Measurements from ENCODE around the gene G6PC2.
"Not testable (repeated sequence)": the region's sequence is repeated elsewhere in the genome, so short reads cannot be mapped to it uniquely, and the experiment has no call there.

The G6PC2 gene, protein sequence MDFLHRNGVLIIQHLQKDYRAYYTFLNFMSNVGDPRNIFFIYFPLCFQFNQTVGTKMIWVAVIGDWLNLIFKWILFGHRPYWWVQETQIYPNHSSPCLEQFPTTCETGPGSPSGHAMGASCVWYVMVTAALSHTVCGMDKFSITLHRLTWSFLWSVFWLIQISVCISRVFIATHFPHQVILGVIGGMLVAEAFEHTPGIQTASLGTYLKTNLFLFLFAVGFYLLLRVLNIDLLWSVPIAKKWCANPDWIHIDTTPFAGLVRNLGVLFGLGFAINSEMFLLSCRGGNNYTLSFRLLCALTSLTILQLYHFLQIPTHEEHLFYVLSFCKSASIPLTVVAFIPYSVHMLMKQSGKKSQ

DNA sequence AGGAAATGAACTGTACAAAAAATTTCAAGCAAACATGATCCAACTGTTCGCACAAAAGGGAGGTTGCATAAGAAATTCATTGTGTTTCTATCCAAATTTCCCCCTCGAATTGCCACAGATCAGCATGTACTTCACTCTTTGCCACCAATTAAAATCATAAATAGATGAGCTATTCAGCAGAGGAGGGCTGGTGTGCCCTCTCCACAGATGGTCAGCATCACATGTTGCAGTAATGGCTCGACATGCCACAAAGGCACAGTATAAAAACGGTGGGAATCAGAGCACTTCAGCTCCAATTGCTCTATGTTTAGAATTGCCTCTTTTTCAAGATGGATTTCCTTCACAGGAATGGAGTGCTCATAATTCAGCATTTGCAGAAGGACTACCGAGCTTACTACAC lies at the start of gene G6PC2:
Gene G6PC2 (plus strand): TSS at position 289 of the 400 bp plus-strand sequence. CDS start 41 bp downstream, at position 330.
- DNase-seq: peak in 1 of 2 experiments; percentile 24

DNA sequence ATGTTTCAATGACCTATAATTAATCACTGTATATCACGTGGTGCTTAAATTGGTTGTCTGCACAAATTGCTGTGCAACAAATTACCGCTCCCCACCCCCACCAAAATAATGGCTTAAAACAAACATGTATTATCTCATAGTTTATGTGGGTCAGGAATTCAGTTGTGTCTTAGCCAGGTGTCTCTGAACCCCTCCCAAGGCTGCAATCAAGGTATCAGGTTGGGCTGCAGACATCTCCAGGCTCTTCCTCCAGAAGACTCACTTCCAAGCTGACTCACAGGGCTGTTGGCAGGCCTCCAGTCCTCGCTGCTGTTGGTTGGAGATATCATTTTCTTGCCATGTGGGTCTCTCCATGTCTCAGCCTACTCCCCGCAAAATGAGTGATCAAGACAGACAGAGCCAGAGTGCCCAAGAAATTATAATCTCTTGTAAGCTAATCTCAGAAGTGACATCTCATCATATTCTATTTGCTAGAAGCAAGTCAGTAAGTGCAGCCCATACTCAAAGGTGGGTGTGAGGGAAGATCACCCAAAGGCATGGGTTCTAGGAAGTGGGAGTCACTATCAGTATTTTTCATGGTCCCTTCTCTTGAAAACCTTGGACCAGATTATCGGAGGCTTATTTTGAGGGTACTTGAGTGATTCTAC lies 49.3 kb upstream of the G6PC2 start:
- DNase-seq: peak; percentile 8 to 22

DNA sequence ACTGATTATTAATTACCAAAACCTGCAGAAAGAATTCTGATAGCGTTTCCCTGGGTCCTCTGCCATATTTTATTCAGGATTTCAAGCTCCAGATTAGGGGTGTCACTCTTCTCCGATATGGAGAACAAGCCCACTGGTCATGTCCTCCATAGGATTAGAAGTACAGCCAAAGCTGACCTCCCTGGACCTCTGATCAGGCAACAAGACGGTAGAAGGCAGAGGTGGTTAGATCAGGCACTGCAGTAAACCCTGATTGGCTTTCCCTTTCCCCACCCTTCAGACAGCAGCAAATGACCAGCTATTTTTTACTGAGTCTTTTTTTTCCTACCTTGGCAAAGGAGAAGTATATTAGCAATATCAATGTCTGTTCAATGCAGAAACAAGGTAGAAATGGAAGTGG lies 48.6 kb upstream of the G6PC2 start:
- DNase-seq: no peak

DNA sequence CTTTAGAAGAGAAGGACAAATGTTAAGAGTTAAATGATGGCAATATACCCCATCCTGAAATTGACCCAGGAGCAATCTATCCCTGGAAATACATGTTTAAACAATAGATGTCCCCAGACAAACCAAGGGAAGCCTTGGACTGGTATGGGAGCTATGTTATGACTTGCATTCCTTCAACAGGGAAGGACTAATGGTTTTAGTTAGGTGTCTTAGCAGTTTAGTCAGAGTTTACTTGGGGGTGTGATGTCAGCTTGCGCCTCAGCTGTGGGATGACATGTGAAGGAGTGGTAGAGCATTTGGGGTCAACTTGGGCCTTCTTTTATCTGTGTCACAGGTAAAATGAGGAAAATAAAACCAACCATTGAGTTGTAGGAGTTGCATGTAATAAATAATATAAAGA lies 47.6 kb upstream of the G6PC2 start:
- DNase-seq: no peak

DNA sequence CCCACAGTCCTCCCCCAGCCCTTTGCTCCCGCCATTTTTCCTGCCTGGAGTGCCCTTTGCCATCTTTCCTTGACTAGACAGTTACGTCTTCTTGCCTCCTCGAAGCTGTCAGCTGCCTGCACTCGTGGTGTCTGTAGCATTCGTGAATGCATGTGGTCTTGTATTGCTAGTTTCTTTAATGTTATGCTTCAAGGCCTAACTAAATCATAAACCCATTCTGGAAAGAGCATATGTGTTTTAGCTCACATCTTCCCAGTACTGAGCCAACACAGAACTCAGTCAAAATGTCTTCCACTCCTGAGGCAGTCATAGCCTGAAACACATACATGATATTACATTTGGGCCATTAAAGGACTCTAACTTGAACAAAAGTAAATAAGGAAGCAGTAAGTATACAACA lies 46.4 kb upstream of the G6PC2 start:
- no peak for DNase-seq

DNA sequence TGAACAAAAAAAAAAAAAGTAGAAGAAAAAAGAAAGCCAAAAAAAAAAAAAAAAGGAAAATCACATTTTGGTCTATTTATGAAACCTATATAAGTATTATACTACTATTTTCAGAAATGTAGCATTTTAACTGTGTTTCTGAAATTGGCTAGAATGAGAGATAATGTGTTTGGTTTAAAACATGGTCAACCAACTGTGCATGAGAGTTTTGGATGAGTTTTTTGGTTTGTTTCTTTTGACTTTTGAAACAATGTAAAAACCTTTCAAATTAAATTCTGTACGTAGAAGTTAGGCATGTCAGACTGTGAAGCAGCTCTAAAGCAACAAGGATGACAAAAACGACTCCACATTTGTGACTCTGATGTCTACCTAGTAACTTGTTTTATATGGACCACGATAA lies 45.5 kb upstream of the G6PC2 start:
- no peak for DNase-seq

DNA sequence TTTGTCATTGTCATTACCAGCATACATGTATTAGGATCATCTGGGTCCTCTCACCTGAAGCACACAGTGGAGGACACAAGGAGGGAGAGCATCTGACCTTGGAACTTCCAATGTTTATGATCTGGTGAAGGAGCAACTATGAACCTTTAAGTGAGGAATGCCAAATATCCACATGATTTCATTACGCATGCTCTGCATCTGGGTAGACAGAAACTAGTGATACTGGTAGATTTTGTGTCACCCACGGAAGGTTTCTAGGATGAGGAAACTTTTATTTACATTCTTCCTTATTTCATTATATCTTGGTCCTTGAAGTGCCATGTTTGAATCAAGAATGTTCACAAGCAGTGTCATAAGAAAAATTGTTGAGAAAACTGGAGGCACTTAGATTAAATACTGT lies 42.9 kb upstream of the G6PC2 start:
- DNase-seq: no peak

DNA sequence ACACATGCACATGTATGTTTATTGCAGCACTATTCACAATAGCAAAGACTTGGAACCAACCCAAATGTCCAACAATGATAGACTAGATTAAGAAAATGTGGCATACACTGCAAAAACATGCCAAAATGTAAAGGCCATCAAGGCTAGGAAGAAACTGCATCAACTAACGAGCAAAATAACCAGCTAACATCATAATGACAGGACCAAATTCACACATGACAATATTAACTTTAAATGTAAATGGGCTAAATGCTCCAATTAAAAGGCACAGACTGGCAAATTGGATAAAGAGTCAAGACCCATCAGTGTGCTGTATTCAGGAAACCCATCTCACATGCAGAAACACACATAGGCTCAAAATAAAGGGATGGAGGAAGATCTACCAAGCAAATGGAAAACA lies 33.9 kb upstream of the G6PC2 start:
- not testable (repeated sequence) for DNase-seq

DNA sequence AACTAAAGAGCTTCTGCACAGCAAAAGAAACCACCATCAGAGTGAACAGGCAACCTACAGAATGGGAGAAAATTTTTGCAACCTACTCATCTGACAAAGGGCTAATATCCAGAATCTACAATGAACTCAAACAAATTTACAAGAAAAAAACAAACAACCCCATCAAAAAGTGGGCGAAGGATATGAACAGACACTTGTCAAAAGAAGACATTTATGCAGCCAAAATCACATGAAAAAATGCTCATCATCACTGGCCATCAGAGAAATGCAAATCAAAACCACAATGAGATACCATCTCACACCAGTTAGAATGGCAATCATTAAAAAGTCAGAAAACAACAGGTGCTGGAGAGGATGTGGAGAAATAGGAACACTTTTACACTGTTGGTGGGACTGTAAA lies 30.7 kb upstream of the G6PC2 start:
- DNase-seq: not testable (repeated sequence)

DNA sequence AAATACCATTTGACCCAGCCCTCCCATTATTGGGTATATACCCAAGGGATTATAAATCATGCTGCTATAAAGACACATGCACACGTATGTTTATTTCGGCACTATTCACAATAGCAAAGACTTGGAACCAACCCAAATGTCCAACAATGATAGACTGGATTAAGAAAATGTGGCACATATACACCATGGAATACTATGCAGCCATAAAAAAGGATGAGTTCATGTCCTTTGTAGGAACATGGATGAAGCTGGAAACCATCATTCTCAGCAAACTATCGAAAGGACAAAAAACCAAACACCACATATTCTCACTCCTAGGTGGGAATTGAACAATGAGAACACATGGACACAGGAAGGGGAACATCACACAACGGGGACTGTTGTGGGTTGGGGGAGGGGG lies 30.3 kb upstream of the G6PC2 start:
- DNase-seq: not testable (repeated sequence)

DNA sequence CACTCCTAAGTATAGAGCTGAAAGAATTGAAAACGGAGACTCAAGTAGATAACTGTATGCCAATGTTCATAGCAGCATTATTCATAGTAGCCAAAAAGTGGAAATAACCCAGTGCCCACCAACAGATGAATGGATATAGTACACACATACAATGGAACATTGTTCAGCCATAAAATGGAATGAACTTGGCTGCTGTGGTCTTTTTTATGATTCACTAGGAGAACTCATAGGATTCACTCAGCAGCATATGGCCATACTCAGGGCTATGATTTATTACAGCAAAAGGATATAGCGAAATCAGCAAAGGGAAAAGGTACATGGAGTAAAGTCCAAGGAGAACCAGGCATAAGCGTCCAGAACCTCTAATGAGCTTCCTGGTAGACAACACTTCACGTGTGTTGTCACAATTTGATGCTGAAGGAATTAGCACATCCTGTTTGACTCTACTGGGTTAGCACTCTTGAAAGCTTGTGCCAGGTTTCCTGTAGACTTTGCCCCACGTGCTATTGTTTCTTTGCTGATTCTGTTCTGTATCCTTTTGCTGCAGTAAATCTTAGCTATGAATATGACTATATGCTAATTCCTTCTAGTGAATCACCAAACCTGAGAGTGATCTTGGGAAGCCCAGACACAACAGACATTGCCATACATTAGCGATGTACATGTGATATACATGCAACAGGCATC lies 26.6 kb upstream of the G6PC2 start:
- no peak for DNase-seq

DNA sequence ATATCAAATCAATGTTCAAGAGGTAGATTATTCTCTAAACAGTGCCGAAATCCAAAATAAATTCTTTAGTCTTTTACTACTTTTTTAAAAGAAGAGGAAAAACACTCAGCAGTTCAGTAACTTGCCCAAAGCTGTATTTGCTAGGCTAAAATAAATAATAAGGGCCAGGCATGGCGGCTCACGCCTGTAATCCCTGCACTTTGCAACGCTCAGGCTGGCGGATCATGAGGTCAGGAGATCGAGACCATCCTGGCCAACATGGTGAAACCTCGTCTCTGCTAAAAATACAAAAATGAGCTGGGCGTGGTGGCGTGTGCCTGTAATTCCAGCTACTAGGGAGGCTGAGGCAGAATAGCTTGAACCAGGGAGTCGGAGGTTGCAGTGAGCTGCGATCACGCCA lies 18.9 kb upstream of the G6PC2 start:
- DNase-seq: not testable (repeated sequence)

DNA sequence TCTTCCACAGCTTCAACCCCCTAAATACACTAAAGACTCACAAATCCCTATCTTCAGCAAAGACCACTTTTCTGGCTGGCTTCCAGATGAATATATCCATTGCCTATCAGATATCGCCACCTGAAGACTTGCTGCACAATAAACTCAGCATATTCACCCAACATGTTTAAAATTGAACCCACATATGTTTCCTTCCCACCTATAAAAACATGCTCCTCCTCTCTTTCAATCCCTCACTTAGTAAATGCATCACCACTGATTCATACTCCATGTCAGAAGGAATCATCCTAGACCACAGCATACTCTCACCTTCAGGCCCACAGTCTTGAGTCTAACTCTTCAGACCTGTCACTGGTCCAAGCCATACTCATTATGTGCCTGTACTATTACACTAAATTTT lies 16.1 kb upstream of the G6PC2 start:
- no peak for DNase-seq

DNA sequence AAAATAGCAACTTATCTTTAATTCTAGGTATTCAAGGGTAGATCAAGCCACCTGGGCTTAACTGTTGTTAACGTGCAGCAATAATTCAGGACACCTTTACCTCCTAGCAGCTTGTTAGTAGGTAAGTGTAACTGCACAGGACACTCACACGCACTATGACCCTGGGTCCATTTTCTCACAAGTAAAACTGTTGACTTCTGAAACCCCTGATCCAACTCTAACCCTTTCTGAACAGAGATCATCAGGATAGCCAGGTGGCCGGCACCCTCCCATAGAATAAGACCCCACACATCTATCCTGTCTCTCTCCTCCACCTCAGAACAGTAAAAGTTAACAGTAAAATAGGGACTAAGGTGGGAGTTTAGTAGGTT lies 11.5 kb upstream of the G6PC2 start:
- no peak for DNase-seq

DNA sequence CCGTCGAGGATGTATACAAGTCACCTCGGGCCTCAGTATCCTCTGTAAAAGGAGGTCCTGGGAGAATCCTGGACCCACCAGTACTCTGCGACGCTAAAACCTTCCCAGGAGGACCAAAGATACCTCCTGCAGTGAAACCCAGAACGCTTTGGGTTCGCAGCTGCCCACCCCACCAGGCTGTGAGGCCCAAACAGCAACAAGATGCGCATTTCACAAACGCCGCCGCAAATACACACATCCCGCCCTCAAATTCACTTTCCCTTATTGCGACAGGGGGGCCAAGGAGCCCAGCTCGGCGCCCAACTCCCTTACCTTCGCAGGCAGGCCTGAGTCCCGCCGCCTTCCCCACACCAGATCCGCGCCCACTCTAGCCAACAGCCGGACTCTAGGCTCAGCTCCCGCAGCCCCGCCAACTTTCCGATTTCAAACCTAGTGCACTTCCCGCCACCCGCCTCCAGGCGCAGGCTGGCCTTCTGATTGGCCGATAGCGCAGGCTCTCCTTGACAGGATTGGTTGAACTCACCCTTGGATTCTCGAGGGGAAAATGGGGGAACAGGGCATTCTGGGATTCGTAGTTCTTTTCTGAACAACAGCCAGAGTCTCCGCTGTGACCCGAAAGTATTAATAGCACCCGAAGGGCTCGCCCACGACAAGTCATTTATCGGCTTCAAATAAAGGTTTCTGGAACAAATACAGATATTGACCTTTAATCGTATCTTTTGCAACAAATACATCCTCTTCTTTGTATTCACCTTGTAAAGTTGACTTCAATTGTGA lies 10.9 kb upstream of the G6PC2 start, which contains the start of gene SPC25:
Gene SPC25 (minus strand): TSS at position 425 of the 777 bp plus-strand sequence. CDS start 911 bp downstream, outside the sequence.
- peak; percentile 93 to 97 for DNase-seq

DNA sequence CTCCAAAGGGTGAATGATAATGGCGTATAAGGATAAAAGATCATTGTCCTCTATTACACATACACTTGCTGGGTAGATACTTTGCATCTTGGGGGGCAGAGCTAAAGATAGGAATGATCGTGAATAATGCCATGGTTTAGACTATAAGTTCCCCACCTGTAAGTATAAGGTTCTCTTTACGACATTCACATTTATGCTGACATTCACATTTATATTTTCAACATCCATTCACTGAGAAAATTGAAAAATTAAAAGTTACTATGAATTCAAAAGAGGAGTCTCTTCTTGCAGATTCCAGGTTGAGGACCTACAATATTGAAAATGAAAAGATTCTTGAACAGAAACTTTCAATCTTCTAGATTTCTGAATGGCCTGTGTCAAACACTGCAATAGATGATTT lies 8.8 kb upstream of the G6PC2 start:
- no peak for DNase-seq

DNA sequence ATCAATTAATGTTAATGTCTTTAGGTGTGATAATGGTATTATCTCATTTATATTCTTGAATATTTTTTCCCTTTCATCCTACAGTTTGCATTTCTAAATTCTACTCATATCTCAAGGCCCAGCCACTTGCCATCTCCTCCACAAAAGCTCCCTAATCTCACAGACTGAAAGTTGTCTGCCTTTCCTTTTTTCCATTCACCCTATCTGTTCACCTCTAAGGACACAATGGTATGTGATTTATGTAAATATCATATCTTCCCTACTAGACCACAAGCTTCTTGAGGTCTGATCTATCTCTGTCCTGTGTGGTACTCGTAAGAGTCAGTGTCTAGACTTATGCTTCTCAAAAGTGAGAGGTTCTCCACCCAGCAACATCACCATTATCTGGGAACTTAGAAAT lies 7.0 kb upstream of the G6PC2 start:
- DNase-seq: no peak

DNA sequence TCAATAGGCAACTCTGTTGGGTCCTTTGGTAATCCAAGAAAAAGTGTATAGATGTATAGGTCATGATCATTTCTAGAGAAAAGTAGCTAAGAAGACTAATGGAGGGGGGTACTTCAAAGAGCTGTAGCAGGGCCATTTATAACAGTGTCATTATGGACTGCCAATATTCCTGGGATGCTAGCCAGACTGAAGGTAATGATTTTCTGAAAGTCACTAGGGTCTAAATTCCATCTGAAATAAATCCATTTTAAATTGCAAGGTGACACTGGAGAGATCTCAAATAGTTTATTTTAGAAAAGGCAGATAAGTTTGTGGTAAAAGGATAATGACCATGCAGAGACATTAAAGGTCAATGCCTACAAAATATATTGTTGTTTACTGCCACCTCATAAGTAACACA lies 6.4 kb upstream of the G6PC2 start:
- no peak for DNase-seq

DNA sequence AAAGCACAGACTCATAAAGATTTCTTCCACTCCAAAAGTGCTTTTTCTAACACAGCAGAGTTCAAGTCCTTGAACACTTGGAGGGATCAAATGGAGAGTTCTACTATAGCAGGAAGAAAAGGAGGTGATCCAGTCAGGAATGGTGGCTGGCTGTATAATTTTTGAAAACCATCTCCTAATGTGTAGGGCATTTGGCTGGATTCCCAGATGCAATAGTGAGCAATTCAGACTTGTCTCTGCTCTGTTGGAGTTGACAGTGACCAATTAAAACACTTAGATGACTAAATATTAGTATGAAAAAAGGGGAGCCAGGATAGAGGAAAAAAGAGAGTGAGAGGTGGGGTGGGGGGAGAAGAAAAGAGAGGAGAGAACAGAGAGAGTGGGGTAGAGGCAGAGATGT lies 5.3 kb upstream of the G6PC2 start:
- peak; percentile 39 to 77 for DNase-seq

DNA sequence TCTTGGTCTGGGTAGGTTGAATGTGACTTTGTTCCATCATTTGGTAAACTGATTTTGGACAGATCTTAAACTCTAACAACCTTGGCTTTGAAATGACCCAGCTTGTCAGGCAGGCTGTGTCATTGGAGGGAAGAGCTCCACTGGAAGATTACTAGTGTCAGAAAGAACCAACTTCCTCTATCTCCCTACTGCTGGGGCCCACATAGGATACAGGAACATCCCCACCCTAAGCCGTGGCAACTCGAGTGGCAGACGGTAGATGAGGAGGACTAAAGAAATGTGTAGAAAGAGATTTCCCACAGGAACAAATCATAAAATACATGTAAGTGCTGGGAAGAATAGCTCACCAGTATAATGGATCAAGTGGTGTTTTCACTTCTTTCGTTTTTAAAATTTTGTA lies 4.3 kb upstream of the G6PC2 start:
- DNase-seq: no peak

DNA sequence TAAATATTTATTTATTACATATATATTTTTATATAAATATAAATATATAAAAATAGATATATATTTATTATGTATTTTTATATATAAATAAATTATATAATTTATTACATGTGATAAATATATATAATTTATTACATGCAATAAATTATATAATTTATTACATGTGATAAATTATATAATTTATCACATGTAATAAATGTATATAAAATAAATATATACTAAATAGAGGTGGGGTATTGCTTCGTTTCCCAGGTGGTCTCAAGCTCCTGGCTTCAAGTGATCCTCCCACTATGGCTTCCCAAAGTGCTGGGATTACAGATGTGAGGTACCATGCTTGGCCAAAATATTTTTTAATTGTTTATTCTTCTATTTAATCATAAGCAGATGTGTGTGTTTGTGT lies 3.6 kb upstream of the G6PC2 start:
- no peak for DNase-seq

DNA sequence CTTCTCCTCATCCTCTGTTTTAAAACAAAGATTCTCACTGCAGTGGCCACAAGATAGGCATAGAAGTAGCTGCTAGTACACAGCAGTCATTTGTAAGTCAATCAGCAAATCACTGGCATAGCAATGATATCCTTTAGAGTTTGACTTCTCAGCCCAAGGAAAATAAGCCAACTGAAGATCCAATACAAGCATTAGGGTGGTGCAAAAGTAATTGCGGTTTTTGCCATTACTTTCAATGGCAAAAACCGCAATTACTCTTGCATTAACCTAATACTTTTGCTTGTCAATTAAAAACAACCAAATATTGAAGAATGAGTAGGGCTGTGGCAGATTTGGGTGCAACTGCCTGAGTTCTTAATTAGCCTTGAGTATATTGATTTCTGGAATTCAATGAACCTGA lies 2.8 kb downstream of the G6PC2 start:
- no peak for DNase-seq

DNA sequence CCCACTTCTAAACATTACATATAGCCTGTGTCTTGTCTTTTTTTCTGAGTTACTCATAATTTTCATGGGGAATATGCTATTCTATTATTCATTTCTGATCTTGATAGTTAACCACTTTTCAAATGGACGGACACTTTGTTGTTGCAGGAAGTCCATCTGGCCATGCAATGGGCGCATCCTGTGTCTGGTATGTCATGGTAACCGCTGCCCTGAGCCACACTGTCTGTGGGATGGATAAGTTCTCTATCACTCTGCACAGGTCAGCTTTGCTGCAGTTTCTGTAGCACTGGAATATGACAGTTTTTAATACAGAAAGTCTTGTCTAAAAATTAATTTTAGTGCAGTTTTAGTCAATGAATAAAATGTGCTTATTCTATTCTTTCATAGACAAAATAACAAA lies 3.3 kb downstream of the G6PC2 start:
- DNase-seq: no peak

Data from NCI-H2081 (cell line).